PC-9 (cell line): ENCODE measurements around the gene CFAP92.

Source experiments
- EZH2 ChIP-seq: fragments of 200-600 bp; sonication (generic); IDR thresholded peaks from 2 replicates; pipeline ENCODE4 v1.8.0; 2017; ENCODE audit warnings: antibody characterized with exemption, low read depth
- TF ChIP-seq, protein P1 (sequence below): fragments of 200-600 bp; sonication (generic); conservative IDR thresholded peaks from 2 replicates; pipeline ENCODE4 v1.6.1; 2017; ENCODE audit warnings: mixed run types, antibody characterized with exemption, mild to moderate bottlenecking, moderate library complexity

DNA sequence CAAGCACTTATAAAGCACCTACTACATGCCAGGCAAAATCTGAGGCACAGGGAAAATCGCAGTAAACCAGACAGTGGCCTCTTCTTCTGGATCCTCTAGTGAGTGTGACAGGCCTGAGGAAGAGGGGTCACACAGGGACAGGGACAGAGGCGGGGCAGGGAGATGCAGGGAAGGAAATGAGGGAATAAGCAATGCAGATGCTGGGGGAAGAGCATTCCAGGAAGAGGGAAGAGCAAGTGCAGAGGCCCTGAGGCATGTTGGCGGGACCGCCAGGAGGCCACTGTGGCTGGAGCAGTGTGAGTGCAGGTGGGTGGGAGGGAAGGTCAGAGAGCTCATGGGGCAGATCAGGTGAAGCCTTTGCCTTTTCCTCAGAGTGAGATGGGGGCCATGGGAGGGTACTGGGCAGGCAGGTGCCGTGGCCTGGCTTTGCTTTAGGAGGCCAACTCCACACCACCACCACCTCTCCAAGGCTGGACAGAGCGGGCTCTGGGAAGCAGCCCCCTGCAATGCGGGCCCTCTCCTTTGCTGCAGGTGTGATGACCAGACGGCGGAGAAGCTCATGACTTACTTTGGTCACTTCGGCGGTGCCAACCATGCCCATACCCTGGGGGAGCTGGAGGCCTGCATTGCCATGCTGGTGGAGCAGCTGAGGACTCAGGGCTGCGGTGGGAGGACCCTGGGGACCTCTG lies 39.9 kb upstream of the CFAP92 start:
- TF ChIP-seq, protein P1, sequence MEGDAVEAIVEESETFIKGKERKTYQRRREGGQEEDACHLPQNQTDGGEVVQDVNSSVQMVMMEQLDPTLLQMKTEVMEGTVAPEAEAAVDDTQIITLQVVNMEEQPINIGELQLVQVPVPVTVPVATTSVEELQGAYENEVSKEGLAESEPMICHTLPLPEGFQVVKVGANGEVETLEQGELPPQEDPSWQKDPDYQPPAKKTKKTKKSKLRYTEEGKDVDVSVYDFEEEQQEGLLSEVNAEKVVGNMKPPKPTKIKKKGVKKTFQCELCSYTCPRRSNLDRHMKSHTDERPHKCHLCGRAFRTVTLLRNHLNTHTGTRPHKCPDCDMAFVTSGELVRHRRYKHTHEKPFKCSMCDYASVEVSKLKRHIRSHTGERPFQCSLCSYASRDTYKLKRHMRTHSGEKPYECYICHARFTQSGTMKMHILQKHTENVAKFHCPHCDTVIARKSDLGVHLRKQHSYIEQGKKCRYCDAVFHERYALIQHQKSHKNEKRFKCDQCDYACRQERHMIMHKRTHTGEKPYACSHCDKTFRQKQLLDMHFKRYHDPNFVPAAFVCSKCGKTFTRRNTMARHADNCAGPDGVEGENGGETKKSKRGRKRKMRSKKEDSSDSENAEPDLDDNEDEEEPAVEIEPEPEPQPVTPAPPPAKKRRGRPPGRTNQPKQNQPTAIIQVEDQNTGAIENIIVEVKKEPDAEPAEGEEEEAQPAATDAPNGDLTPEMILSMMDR = no peak
- no peak for TF ChIP-seq EZH2
